ENCODE results near the gene CLIP2. TPM values are rescaled to one million over a fixed set of nuclear protein-coding genes. Genes with fewer than 3 reads are reported as not detected.

The CLIP2 gene
- total and polyA plus RNA-seq, 2 of the 4 experiments (the other 2 are of a cell fraction): 18.1 to 20.7 TPM

- intact Hi-C loops (cut with micrococcal nuclease) (no loop called here), in situ Hi-C loops (cut with MboI; ENCODE audit: low sequenced_read_pairs) (no loop called here), dilution Hi-C loops (cut with HindIII; ENCODE audit: low sequenced_read_pairs, unreplicated experiment) (no loop called here)
- Histone ChIP-seq H2BK15ac (ENCODE audit: low read depth, low read length) (no peak overlapping the region), H3K9me1 (ENCODE audit: insufficient read depth, low read length) (no peaks in the 10 kb centered on the region), H3K27me3 (ENCODE audit: control insufficient read depth, insufficient read depth, low read length) (no peaks in the 10 kb centered on the region), H3K14ac (replicated peaks; ENCODE audit: low read depth, low read length) (no peak overlapping the region), H3K56ac (ENCODE audit: extremely low read depth, insufficient read depth, low read length) (no peak overlapping the region), H2BK120ac (ENCODE audit: low read depth, low read length) (no peak overlapping the region), H3K9me3 (ENCODE audit: control insufficient read depth, insufficient read depth, low read length) (peaks cover 9% of the 10 kb centered on the region), H3K4me3 (ENCODE audit: insufficient read depth, low read depth, low read length) (no peak overlapping the region), H4K20me1 (ENCODE audit: insufficient read depth, low read length) (no peaks in the 10 kb centered on the region), H3K9ac (ENCODE audit: low read depth, low read length) (no peak overlapping the region), H3K4me1 (ENCODE audit: control insufficient read depth, insufficient read depth, low read length) (peaks cover 5% of the 10 kb centered on the region), H3K4ac (ENCODE audit: low read depth, low read length) (no peak overlapping the region), H3K4me2 (ENCODE audit: low read depth, low read length) (no peak overlapping the region), H3K23ac (ENCODE audit: low read depth, low read length) (no peak overlapping the region), H2AK5ac (ENCODE audit: low read depth, low read length) (no peak overlapping the region), H4K5ac (ENCODE audit: low read depth, low read length) (no peak overlapping the region), H2AK9ac (replicated peaks; ENCODE audit: low read depth, low read length, poor library complexity) (no peak overlapping the region), H3K27ac (ENCODE audit: insufficient read depth, low read length) (no peak overlapping the region), H2BK5ac (ENCODE audit: low read depth, low read length, poor library complexity, severe bottlenecking) (no peak overlapping the region), H2AFZ (replicated peaks; ENCODE audit: low read length, poor library complexity) (no peak overlapping the region), H2BK20ac (ENCODE audit: low read depth, low read length) (no peak overlapping the region), H3K79me1 (ENCODE audit: low read depth in 1 of 2, low read length in 2 of 2) (no peaks in the 10 kb centered on the region), H3K36me3 (ENCODE audit: control insufficient read depth, insufficient read depth, low read length) (no peaks in the 10 kb centered on the region), H4K91ac (ENCODE audit: insufficient read depth, low read depth, low read length) (no peak overlapping the region), H3K18ac (ENCODE audit: low read depth, low read length) (no peak overlapping the region), H4K8ac (ENCODE audit: low read depth in 2 of 2, low read length in 2 of 2) (no peak overlapping the region)
- ChIA-PET POLR2A (ENCODE audit: unreplicated experiment) (no interaction called here), CTCF (no interaction called here)
- no peak for TF ChIP-seq RCOR1 (IDR thresholded peaks at IDR 0.05; ENCODE audit: insufficient replicate concordance, low read length)
- TF ChIP-seq MAFK (IDR thresholded peaks at IDR 0.05; ENCODE audit: low read depth, low read length): no peak
- TF ChIP-seq NFE2L2 (IDR thresholded peaks at IDR 0.05; ENCODE audit: low read depth, low read length): no peak
- TF ChIP-seq SMC3 (IDR thresholded peaks at IDR 0.05; ENCODE audit: low read depth, low read length): no peak
- TF ChIP-seq USF2 (IDR thresholded peaks at IDR 0.05; ENCODE audit: low read depth, low read length): no peak
- no peak for TF ChIP-seq RAD21 (IDR thresholded peaks at IDR 0.05; ENCODE audit: low read length)
- no peak for TF ChIP-seq FOS (IDR thresholded peaks at IDR 0.05; ENCODE audit: low read depth, low read length)
- TF ChIP-seq BHLHE40 (IDR thresholded peaks at IDR 0.05; ENCODE audit: low read depth, low read length): no peak
- TF ChIP-seq POLR2A (IDR thresholded peaks at IDR 0.05; ENCODE audit: low read depth, low read length): no peak
- TF ChIP-seq ELK1 (IDR thresholded peaks at IDR 0.05; ENCODE audit: borderline replicate concordance, low read depth, low read length): no peak
- no peak for TF ChIP-seq MAZ (IDR thresholded peaks at IDR 0.05; ENCODE audit: borderline replicate concordance, low read depth, low read length)
- TF ChIP-seq CTCF (conservative IDR thresholded peaks at IDR 0.05; ENCODE audit: low read depth, low read length): no peak
- TF ChIP-seq RFX5 (IDR thresholded peaks at IDR 0.05; ENCODE audit: low read depth, low read length): no peak
- TF ChIP-seq CEBPB (IDR thresholded peaks at IDR 0.05; ENCODE audit: low read depth, low read length): no peak
- TF ChIP-seq CHD1 (IDR thresholded peaks at IDR 0.05; ENCODE audit: low read depth, low read length): no peak
- TF ChIP-seq MXI1 (IDR thresholded peaks at IDR 0.05; ENCODE audit: borderline replicate concordance, low read depth, low read length): no peak
- ATAC-seq (ENCODE audit: low read depth): no peak
- no TSS peak for BruUV-seq (replicated peaks)
- 100% methylated on average over 1 of the region's 2 CpGs; no CpG with 5 or more reads in 1 of the 2 experiments for WGBS, 2 experiments (ENCODE audit: extremely low coverage in 2 of 2, insufficient read length in 1 of 2)
- DNase-seq: no peak
These were observed 149.1 kb downstream of the CLIP2 start for GRCh38 chr7:74438327-74438726.
